Measurements from ENCODE around the gene CCNI2.

- no peak for TF ChIP-seq POLR2A (IDR thresholded peaks at IDR 0.05)
- TF ChIP-seq CTCF (IDR thresholded peaks at IDR 0.05), result no peak
These were observed 16.8 kb downstream of the CCNI2 start for GRCh38 chr5:132764051-132764450.
